Breast epithelium (tissue), 4 donors: ENCODE measurements around the gene SAXO1. TPM values are rescaled to one million over a fixed set of nuclear protein-coding genes. Genes with fewer than 3 reads are reported as not detected.

Source experiments
- DNase-seq, 2 donors: peaks; one replicate each; pipeline ENCODE4 v3.0.0-alpha.2; 2019; ENCODE audit warnings: low spot score in 2 of 2
- H3K27ac ChIP-seq, 2 donors: fragments of 200-600 bp; sonication (generic) in 1 of 2; one replicate each; pipeline ENCODE4 v1.5.1; 2016 to 2019; ENCODE audit warnings: mild to moderate bottlenecking in 1 of 2
- H3K27me3 ChIP-seq, 2 donors: fragments of 200-600 bp; sonication (generic) in 1 of 2; one replicate each; pipeline versions ENCODE4 v1.5.1 to v1.6.0; 2017 to 2019; ENCODE audit warnings: control low read depth in 1 of 2, mild to moderate bottlenecking in 1 of 2
- H3K36me3 ChIP-seq: fragments of 200-600 bp; one replicate; pipeline ENCODE4 v1.5.1; 2019
- H3K4me1 ChIP-seq, 2 donors: fragments of 200-600 bp; sonication (generic); one replicate each; pipeline ENCODE4 v1.5.1; 2016 to 2019; ENCODE audit warnings: control low read depth in 1 of 2
- H3K4me3 ChIP-seq, 3 donors: fragments of 200-600 bp; sonication (generic); 1 replicate in 2 of 3; 2 replicates in 1 of 3; pipeline ENCODE4 v1.5.1; 2016 to 2019; ENCODE audit warnings: mild to moderate bottlenecking in 3 of 3, moderate library complexity in 2 of 3
- H3K9me3 ChIP-seq, 2 donors: fragments of 200-600 bp; sonication (generic) in 1 of 2; one replicate each; pipeline ENCODE4 v1.5.1; 2016 to 2019; ENCODE audit warnings: control low read depth in 1 of 2
- CTCF ChIP-seq, 3 donors: fragments of 450-650 bp; IDR thresholded peaks; one replicate each; pipeline ENCODE4 v1.5.1; 2016 to 2017; ENCODE audit warnings: antibody characterized with exemption in 3 of 3, mild to moderate bottlenecking in 3 of 3, moderate library complexity in 3 of 3
- POLR2A ChIP-seq: fragments of 450-650 bp; IDR thresholded peaks from one replicate; pipeline ENCODE4 v1.6.1; 2016; ENCODE audit warnings: antibody characterized with exemption, mild to moderate bottlenecking, moderate library complexity
- POLR2AphosphoS5 ChIP-seq, 3 donors: sonication (generic); formaldehyde crosslinking; IDR thresholded peaks; one replicate each; pipeline ENCODE4 v1.6.1; 2017; ENCODE audit warnings: antibody characterized with exemption in 3 of 3
- intact Hi-C: fragments of 100-400 bp; cut with DNase I; formaldehyde crosslinking; loops from one replicate; pipeline ENCODE4 v1.15.1; 2023; ENCODE audit warnings: low total_unique reads
- total RNA-seq, 3 donors: library from RNA; depleted of rRNA; stranded (reverse); fragments of >200 nt; gene quantifications; one replicate each; pipeline ENCODE4 v1.1.0, GENCODE V29; 2016

Gene SAXO1
- total RNA-seq, 3 donors from 2014 or later = 0.16 to 0.29 TPM; not detected in 1

GRCh38 chr9:18910435-18910834, 122.6 kb downstream of the SAXO1 start:
- Histone ChIP-seq H3K4me1 (no peaks in the 10 kb centered on the region), H3K36me3 (no peaks in the 10 kb centered on the region), H3K9me3 (no peaks in the 10 kb centered on the region), H3K27ac (no peak overlapping the region), H3K27me3 (no peaks in the 10 kb centered on the region), H3K4me3 (no peak overlapping the region)
- TF ChIP-seq POLR2AphosphoS5 (IDR thresholded peaks at IDR 0.05) (no peak), POLR2A (no peak), CTCF (IDR thresholded peaks at IDR 0.05) (no peak)
- DNase-seq = no peak
- intact Hi-C loops = no loop called here

- Histone ChIP-seq H3K27me3 (no peaks in the 10 kb centered on the region), H3K9me3 (no peaks in the 10 kb centered on the region), H3K27ac (no peak overlapping the region), H3K36me3 (no peaks in the 10 kb centered on the region), H3K4me3 (no peak overlapping the region), H3K4me1 (no peaks in the 10 kb centered on the region)
- no peak for TF ChIP-seq CTCF (IDR thresholded peaks at IDR 0.05)
- intact Hi-C loops = no loop called here
- DNase-seq = no peak
Observed at GRCh38 chr9:18909140-18910018, 123.6 kb downstream of the SAXO1 start.

GRCh38 chr9:18907927-18908625, 124.9 kb downstream of the SAXO1 start:
- H3K27ac ChIP-seq = no peak overlapping the region
- TF ChIP-seq POLR2A (no peak), POLR2AphosphoS5 (IDR thresholded peaks at IDR 0.05) (no peak), CTCF (IDR thresholded peaks at IDR 0.05) (no peak)
- H3K9me3 ChIP-seq = no peaks in the 10 kb centered on the region
- no peaks in the 10 kb centered on the region for H3K36me3 ChIP-seq
- DNase-seq = no peak
- H3K27me3 ChIP-seq = no peaks in the 10 kb centered on the region
- intact Hi-C loops = no loop called here
- no peaks in the 10 kb centered on the region for H3K4me1 ChIP-seq
- H3K4me3 ChIP-seq = no peak overlapping the region

GRCh38 chr9:18906656-18907395, 126.2 kb downstream of the SAXO1 start:
- intact Hi-C loops = no loop called here
- H3K4me1 ChIP-seq = no peaks in the 10 kb centered on the region
- TF ChIP-seq CTCF (IDR thresholded peaks at IDR 0.05) = no peak
- TF ChIP-seq POLR2AphosphoS5 (IDR thresholded peaks at IDR 0.05) = no peak
- H3K9me3 ChIP-seq = peaks cover 0 to 8% of the 10 kb centered on the region in 2 donors
- H3K27me3 ChIP-seq = no peaks in the 10 kb centered on the region
- no peak overlapping the region for H3K4me3 ChIP-seq
- no peaks in the 10 kb centered on the region for H3K36me3 ChIP-seq
- H3K27ac ChIP-seq = no peak overlapping the region
- DNase-seq = no peak
